Iris pigment epithelial cell (primary cell): ENCODE measurements around the gene ADGRG3.

ENCODE experiments used
- DNase-seq: peaks from one replicate; pipeline ENCODE4 v3.0.0-alpha.2; 2011; ENCODE audit warnings: low read depth

ADGRG3 gene, protein sequence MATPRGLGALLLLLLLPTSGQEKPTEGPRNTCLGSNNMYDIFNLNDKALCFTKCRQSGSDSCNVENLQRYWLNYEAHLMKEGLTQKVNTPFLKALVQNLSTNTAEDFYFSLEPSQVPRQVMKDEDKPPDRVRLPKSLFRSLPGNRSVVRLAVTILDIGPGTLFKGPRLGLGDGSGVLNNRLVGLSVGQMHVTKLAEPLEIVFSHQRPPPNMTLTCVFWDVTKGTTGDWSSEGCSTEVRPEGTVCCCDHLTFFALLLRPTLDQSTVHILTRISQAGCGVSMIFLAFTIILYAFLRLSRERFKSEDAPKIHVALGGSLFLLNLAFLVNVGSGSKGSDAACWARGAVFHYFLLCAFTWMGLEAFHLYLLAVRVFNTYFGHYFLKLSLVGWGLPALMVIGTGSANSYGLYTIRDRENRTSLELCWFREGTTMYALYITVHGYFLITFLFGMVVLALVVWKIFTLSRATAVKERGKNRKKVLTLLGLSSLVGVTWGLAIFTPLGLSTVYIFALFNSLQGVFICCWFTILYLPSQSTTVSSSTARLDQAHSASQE

DNA sequence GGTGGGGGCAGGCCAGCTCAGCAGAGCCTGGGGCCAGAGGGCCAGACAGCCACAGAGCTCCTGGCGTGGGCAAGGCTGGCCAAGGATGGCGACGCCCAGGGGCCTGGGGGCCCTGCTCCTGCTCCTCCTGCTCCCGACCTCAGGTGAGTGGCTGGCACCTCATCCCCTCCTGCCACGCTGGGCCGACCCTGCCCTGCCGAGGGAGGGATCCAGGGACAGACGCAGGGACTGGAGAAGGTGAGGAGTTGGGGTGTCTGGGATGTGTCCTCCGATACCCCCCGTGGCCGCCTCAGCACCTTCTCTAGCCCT, at the start of gene ADGRG3:
TSS of gene ADGRG3 (plus strand) at position 44 of the 309 bp plus-strand sequence. CDS start at position 86, 42 bp downstream.
- DNase-seq, result no peak

DNA sequence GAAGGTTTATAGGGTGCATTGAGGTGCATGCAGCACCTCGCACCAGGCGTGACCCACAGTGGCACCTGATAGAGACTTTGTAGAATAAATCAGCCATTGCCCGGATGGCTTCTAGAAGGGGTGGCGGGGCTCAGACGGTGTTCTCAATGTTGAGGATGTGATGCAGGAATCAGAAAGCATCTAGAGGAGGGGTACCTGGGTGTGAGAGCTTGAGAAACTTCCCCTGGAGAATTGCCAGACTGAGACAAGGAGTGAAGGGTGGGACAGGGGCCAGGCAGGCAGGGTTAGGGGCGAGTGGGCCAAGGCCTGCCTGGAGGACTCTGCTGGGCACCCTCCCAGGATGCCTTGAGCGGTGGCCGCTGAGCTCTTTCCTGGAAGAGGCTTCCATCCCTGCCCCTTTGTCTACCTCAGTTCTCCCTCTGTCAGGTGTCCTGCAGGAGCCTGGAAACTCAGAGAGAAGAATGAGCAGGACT, 48.9 kb upstream of the ADGRG3 start:
- no peak for DNase-seq

DNA sequence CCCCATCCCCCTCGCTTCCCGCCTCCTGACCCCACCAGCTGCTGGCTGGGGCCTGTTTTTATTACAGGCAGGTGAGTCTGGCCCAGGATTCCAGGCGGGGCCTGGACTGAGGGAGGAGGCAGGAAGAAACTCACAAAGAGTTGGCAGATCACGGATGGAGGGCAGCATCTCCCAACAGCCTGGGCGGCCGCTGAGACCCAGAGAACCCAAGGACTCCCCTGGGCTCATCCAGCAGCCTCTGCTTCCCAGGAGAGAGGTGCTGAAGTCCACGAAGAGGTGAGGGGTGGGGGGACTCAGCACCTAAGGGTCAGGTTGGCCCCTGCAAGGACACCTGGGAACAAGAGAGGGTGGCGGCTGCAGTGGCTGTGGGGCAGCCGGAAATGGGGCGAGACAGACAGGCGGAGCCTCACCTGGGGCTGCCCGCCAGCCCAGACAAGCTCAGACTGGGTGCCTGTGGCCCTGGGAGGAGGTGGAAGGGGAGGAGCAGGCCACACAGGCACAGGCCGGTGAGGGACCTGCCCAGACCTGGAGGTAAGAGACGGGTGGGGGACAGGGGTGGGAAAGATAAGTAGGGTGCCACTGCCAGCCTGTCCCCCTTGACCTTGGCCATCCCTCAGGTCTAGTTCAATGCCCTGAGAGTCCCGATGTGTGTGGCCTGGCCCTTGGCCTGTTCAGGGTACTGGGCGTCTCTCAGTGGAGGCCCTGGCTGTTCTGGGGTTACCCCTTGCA, 48.3 kb upstream of the ADGRG3 start:
- no peak for DNase-seq

DNA sequence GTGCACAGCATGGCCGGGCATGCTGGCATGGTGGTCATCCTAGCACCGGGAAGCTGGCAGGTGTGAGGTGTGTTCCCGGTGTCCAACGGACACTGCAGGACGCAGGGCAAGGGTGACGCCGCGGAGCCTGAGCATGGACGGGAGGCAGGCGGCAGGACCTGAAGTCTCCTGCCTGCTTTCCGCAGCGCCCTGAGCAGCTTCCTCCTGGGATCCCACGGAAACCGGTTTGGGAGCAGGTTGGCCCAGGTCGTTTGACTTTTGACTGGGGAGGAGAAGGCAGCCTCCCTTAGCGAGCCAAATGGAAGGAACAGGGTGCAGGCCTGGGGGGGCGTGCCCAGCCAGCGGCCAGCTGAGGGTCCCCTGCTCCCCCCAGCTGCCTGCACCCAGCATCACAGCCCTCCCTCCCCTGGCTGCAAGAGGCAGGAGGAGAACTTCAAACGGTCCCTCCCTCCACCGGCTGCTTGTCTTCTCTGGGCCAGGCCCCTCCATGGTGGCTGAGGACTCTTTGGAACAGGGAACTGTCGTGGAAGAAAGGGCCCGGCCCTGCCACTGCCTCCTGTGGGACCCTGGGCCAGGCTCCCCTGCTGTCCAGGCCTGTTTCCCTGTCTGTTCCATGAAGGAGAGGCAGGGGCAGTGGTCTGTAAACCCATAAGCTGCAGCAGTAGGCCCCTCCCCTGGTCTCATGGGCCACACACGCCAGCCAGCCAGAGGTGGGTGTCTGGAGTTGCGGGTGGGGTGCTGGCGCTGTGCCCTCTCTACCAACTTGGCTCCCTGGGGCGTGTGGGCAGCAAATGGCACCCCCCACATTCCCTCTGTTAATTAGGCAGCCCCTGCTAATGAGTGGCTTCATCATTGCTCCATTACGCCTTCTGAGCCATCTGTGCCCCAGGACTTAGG, 47.5 kb upstream of the ADGRG3 start:
- no peak for DNase-seq

DNA sequence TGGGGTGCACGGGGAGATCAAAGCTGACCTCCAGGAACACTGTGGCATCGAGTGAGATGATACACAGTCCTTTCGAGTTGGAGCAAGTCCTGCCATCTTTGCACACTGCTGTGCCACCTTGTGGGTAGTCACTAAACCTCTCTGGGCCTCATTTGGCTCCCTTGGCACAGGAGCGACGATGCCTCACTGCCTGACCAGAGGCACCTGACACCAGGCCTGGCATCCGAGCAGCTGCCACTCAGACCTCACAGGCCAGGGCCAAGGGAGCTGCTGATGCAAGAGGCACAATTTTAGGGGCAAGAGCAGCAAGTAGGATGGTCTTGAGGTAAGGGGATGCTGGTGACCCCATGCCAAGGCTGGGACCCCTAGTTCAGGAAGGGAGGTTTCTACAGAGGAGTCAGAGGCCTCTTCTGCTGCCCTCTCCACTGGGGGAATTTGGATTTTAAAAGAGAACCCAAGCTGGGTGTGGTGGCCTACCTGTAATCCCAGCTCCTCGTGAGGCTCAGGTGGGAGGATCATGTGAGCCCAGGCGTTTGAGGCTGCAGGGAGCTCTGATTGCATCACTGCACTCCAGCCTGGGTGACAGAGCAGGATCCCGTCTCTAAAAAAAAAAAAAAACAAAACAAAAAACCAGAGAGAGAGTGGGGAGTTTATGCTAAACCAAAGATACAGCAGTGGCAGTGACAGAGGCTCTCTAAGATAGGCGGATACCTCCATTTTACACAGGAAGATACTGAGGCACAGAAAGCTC, 46.4 kb upstream of the ADGRG3 start:
- no peak for DNase-seq

DNA sequence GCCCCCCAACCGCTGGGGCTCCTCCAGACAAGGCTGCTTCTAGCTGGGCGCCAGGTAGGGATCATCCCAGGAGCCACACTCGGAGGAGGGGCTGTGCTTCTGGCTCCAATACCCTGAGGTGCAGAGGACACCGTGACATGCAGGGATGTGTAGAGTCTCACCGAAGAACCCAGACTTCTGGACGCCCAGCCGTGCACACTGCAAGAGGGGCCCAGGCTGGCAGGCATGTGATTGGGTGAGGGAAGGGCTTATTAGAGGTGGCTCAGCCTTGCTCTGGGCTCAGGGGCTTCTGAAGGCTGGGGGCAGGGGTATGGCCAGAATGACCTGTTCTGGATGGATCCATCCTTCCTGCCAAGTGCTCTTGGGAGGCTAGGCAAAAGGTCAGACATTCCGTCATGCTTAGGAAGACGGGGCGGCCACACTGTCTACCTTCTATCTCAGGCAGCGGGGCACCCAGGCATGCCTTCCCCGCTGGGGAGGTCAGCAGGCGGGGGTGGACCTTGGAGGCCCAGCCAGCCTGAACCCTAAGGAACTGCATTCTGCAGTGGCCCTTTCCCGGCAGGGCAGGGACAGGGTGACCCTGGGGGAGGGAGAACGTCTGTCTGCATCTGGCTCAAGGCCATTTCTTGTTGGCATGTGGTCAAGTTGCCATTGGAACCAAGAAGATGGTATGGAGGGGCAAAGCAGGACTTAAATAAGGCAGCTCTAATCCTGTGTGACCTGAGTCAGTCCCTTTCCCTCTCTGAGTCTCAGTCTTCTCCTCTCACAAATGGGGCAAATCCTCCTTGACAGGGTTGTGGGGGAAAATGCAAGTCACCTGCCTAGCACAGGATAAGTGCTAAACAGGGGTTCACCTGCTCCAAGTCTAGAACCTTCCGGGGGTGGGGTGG, 45.5 kb upstream of the ADGRG3 start:
- no peak for DNase-seq

DNA sequence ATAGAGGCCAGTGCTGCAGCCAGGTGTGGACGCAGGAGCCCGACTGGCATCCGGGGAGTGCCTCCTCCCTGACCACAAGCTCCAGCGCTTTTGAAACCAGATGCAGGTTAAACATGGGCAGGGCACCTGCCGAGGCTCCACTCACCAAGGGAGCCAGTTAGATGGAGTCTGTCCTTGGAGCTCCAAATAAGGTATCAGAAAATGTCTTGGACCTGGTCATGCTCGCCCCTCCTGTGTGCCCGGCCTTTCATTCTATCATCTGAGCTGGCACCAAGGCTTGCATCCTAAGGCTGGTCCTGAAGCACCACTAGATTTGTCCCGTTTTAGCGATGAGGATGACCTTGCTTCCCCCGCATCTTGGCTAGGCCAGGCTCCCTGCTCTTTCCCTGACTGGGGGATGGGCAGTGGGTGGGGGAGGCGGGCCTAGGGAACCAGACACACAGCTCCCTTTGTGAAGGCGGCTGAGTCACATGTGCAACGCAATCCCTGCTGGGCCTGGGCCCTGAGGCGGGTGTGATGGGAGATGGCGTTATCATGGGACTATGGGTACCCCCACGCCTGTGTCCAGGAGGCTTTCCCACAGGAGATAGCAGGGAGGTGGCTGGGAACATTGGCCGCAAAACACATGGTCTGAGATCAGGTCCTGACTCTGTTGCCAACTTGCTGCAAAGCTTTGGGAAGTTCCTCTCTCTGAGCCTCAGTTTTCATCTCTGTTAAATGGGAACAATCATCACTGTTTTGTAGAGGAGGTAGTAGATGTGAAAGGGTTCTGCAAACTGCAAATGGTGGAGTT, 44.7 kb upstream of the ADGRG3 start:
- DNase-seq, result peak; percentile 53

DNA sequence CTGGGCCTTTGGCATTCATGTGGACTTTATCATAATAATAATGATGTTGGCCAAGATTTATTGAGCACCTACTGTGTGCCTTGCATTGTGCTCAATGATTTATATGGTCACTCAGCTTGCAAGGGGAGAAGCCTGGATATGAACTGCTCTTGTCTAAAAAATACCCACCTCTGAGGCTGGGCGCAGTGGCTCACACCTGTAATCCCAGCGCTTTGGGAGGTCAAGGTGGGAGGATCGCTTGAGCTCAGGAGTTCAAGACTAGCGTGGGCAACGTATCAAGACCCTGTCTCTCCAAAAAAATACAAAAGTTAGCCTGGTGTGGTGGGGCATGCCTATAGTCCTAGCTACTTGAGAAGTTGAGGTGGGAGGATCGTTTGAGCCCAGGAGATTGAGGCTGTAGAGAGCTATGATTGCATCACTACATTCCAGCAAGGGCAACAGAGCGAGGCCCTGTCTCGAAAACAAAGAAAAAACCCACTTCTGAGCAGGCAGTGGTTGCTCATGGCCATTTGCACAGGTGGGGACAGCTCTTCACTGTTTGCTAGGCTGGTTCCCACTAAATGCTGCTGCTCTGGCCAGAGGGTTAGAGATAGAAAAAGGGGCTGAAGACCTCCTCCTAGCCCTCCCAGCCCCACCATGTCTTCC, 43.9 kb upstream of the ADGRG3 start:
- peak; percentile 77 for DNase-seq

DNA sequence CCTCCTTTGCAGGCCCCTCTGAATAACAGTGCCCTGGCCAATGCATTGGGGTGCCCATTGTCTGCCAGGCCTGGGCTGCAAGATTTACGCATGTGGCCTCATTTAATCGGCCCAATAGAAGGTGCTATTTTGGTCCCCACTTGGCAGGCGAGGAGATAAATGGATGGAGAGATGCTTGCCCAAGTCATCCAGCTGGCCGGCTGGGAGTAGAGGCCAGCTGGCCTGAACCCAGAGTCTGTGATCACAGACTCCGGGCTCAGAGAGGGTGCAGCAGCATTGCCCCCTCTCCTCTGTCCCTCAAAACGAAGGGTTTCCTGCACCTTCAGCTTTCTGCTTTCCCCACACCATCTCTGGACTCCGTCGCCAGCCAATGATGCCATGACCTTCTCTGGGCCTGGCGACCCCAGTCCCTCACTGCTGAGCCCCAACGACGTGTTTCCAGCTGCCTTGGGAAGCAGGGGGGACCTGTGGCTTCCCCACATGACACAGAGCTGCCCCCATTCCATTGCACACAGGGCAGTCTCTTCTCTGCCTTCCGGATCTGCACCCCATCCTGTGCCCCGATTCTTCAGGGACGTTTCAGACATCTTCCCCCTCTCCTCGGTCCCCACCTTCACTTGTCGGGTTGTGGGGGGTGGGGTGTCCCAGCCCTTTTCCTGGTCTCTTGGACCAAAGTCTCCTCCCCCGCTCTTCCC, 43.2 kb upstream of the ADGRG3 start:
- DNase-seq, result no peak

DNA sequence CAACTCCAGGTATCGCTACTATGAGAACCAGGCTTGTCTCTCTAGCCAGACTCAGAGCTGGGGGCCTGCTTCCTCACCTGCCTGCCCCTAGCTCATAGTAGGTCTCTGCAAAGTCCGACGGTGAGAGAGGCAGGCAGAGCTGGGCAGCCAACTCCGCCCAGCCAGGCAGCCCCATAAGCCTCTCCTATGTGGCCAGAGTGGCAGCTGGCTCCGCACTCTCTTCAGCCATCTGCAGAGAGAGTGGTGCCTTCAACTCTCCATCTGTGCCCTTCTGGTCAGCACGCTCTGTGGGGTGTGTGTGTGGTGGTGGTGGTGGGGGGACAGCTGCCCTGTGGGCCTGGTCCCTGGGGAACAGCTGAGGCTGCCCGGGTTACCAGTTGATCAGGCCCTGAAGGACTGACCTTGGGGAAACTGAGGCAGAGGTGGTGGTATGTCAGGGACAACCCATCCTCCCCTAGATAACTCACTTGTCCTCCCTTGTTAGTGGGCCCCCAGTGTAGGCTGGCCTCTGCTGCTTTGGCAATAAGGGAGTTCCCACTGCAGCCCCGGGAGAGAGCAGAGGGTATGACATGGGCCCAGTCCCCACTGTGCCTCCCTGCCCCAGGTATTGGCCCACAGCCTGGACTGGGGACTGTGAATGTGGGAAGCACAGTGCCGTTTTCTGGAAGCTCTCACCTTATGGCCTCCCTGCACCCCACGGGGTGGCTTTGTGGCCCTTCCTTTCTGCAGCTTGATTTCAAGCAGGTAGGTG, 41.5 kb upstream of the ADGRG3 start:
- DNase-seq, result no peak

DNA sequence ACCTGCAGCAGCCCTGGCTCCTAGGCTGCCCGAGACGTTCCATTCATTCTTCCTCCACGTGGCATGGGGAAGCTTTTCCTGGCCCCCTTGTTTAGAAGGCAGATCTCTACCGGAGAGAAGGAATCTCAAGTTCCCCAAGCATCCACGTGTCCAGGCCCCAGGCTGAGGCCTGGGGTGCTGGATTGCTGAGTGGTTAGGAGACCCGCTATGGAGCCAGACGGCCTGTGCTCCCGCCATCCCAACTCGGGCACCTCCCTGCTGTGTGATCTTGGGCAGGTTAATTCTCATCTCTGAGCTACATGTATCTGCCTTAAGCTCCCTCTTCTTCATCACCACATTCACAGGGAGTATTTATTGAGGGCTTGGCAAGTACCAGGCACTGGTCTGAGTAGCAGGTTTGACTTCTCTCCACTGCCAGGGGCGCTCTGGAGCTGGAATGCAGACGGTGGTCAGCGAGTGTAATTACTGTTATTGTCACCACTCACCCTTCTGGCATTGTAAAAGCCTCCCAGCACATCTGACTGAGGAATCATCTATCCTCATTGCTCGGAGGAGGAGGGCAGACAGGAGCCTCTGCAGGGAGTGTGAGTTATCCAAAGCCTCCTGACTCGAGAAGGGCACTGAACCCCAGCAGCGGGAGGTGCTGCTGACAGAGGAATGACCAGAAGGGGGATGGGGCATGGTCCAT, 40.8 kb upstream of the ADGRG3 start:
- DNase-seq, result peak; percentile 78

DNA sequence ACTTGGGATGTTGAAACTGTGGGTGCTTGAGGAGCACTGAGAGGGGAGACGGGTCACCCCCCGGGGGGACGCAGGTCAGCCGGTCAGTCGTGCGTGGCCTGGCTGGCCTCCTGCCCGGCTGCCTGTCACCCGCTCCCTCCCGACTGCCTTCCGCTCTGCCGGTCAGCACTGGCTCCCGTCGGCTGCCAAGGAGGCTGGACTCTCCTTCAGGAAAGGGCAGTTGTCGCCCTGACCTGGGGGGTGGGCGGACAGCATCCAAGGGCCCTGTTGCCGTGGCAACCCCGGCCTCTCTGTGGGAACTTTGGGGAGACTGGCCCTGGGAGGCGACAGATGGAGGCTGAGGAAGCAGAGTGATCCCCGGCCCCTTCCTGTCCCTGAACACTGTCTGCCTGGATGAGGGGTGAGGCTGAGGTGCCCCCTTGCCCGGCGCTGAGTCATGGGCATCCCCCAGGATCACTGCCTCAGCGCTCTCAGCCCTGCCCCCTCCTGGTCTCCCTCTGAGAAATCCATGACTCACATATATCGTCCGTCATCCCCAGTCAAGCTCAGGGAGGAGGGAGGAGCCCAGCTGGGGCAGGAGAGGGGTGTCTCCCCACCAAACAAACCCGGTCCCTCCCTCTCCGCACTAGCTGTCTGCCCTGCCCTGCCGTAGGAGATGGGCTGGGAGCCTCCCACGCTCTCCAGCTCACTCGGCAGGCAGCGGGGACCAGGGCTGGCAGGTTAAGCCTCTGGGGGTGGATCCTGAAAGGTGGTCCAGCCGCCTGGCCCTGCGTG, 39.9 kb upstream of the ADGRG3 start, which contains the start of gene ADGRG1:
TSS of gene ADGRG1 (plus strand) at position 623 of the 774 bp plus-strand sequence. CDS start 21,658 bp downstream, outside the sequence.
- DNase-seq, result peak; percentile 95

DNA sequence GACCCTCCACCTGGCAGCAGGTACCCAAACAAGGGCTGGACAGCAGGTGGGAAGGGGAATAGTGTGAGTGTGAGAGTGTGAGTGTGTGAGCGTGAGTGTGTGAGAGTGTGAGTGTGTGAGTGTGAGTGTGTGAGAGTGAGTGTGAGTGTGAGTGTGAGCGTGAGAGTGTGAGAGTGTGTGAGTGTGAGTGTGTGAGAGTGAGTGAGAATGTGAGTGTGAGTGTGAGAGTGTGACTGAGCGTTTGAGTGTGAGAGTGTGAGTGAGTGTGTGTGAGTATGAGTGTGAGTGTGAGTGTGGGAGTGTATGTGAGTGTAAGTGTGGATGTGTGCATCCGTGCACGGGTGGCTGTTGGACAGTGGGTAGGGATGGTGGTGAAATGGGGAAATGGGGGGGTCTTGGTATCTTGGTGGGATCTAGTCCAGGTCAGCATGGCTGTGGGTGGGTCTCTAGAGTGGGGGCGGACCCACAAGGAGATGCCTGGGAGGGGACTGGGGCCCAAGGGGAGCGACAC, 39.3 kb upstream of the ADGRG3 start:
- no peak for DNase-seq

DNA sequence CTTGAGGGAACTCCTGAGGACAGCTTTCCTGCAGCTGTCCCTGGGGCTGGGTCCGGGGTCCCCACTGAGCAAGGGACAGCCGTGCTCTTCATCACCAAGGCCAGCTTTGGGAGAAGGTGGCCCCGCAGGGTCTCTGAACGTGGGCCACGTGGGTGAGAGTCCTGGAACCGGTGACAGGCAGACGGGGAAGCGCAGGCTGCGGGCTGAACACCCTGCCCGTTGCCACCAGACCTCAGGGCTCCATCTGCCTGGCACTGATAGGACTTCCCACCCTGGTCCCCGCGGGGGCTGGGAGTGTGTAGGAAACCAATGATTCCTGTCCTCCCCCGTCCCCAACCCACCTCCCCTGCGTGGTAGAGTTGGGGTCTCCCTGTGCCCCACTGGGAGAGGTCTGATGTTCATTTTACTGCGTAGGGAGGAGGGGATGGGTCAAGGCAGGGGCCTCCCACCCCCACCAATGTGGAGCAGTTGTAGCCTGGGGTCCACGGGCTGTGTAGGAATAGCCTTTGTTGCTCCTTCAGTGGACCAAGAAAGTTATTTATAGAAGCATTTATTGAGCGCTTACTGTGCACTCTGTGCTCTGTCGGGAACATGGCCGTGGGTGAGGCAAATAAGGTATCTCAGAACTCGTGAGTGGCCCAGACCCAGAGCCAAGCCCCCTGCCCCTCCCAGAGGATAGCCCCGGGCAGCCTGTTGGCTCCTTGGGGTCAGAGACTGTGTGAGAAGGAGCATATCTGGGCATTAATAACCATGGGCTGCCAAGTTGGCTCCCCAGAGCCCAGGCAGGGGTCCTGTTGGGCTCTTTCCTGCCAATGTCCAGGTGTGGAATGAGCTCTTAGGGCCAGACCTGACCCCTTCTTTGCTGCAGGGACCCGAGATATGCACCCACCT, 38.3 kb upstream of the ADGRG3 start:
- DNase-seq, result no peak

DNA sequence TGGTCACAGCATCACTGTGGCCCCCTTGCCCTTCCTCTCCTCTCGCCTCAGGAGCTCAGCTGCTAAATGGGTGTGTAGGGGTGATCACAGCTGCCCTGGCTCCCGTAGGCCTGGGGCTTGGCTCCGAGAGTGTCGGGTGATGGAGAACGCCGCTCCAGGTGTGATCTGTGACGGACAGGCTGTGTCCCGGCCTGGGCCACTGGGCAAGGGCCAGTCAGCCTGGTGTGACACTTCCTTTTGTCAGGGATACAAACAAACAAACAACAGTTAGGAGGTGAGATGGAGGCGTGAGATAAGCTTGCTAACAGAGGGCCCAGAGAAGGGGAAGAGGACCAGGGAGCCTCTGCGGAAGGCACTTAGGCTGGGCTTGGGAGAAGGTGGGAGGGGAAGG, 37.7 kb upstream of the ADGRG3 start:
- DNase-seq, result no peak
